ENCODE results near the gene XPC.
"Not testable (repeated sequence)": the region's sequence is repeated elsewhere in the genome, so short reads cannot be mapped to it uniquely, and the experiment has no call there.

Gene XPC

DNA sequence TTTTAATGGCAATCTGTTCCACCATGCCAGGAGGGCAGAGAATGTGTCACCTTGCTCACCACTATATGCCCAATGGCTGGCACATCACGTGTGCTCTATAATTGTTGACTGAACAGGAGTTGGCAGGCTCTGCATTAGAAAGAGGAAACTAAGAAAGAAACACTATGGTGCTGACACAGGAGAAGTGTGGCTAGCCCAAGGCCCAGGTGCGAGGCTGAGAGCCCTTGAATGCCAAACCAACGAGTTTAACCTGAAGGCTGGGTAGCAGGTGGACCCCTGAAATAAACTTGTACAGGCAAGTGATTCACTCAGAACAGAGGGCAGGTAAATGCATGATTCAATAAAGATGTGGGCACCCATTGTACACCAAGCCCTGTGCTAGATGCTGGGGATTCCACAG lies 56.1 kb downstream of the XPC start:
- TF ChIP-seq, protein P1, sequence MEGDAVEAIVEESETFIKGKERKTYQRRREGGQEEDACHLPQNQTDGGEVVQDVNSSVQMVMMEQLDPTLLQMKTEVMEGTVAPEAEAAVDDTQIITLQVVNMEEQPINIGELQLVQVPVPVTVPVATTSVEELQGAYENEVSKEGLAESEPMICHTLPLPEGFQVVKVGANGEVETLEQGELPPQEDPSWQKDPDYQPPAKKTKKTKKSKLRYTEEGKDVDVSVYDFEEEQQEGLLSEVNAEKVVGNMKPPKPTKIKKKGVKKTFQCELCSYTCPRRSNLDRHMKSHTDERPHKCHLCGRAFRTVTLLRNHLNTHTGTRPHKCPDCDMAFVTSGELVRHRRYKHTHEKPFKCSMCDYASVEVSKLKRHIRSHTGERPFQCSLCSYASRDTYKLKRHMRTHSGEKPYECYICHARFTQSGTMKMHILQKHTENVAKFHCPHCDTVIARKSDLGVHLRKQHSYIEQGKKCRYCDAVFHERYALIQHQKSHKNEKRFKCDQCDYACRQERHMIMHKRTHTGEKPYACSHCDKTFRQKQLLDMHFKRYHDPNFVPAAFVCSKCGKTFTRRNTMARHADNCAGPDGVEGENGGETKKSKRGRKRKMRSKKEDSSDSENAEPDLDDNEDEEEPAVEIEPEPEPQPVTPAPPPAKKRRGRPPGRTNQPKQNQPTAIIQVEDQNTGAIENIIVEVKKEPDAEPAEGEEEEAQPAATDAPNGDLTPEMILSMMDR (conservative IDR thresholded peaks at IDR 0.05), result no peak
- no peak for TF ChIP-seq ZFX (IDR thresholded peaks at IDR 0.05)
- peak overlapping the region; percentile 33 for H3K27ac ChIP-seq

DNA sequence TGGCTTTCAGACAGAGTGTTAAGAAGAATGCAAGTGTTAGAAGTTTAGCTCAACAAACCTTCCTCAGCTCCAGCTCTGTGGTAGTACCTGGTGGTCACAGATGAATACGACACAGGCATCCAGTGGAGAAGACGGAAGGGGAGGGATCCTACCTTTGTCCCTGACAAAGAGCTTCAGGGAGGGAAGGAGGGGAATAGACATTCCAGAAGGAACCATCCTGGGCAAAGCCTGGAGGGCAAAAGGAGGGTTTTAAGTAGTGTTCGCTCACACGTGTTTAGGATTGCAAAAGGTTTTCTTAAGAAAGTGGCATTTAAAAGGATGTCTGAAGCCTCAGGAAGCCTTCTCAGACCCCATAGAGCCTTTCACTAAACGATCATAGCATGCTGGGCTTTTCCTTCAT lies 56.5 kb downstream of the XPC start:
- no peak for TF ChIP-seq ZFX (IDR thresholded peaks at IDR 0.05)
- TF ChIP-seq, protein P1 (conservative IDR thresholded peaks at IDR 0.05), result no peak
- H3K27ac ChIP-seq, result no peak overlapping the region

DNA sequence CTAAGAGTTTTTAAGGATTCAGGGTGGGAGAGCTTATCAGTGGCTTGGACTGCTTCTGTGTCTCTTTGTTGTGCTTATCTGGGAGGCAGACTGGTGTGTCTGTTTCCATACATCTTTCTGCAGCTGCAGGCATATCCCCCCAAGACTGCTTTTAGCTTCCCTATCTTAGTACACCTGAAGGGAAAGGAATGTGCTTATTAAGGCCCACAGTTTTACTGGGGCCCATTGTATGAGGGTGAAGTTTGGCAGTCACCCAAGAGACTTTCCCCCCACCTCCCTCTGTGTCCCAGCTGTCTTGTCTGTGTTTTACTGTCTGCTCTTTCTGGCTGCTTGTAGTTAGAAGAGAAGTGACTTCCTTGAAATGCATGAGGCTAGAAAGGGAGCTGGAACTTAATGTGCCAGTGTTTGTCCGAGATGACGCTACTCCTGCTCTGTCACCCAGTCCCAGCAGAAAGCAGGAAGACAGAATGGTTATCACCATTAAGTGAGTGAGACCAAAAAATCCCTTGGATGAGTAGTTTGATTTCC lies 57.4 kb downstream of the XPC start:
- H3K27ac ChIP-seq, result not testable (repeated sequence)

DNA sequence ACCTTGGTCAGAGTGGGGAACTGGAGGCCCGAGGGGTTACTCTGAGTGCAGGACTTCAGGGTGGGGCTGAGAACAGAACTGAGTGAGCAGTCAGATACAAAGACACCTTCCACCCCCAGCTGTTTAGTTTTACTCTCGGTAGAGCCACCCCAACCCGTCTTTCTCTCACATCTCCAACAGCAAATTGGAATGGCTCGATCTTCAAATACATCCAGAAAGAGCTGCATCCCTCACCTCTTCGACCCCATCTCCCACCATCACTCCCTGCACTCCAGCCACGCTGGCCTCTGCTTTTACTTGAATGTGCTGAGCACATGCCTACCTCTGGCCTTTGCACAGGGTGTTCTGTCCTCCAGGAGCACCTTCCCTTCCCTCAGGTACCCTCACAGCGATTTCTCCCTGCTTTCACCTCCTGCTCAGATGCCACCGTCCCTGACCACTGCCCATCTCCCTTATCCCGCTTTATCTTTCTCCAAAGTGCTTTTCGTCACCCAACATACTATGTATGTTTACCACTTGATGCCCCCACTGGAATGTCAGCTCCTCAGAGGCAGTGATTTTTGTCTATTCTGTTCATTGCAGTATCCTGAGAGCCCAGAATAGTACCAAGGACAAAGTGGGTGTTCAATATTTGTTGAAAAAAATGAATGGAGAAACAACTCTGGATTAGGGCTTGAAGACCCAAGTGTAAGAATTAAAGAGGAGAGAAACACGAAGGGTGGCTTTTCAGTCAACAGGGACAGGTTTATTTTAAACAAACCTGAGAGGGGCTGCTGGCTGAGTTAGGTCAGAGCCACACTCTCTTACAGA lies 58.1 kb downstream of the XPC start:
- TF ChIP-seq, protein P1 (conservative IDR thresholded peaks at IDR 0.05), result no peak
- TF ChIP-seq ZFX (IDR thresholded peaks at IDR 0.05), result no peak
- H3K27ac ChIP-seq, result peak overlapping the region; percentile 91

DNA sequence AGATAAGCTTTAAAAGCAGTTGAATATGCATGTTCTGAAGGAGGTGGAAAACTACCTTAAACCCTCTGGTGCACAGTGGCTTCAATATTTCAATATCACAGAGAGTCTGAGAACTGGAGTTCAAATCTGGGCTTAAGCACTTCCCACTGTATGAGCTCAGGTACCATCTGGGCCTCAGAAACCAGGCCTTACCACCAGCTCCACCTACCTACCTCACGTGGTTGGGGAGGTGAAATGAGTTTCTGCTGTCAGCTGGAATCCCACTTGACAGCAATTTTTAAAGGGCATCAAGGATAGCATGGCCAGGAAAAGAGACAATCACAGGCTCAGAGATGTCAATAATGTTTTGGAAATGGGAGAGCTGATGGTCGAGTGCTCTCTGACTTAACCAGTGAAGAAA lies 58.8 kb downstream of the XPC start:
- peak overlapping the region; percentile 91 for H3K27ac ChIP-seq
- TF ChIP-seq ZFX (IDR thresholded peaks at IDR 0.05), result no peak
- TF ChIP-seq, protein P1 (conservative IDR thresholded peaks at IDR 0.05), result no peak

DNA sequence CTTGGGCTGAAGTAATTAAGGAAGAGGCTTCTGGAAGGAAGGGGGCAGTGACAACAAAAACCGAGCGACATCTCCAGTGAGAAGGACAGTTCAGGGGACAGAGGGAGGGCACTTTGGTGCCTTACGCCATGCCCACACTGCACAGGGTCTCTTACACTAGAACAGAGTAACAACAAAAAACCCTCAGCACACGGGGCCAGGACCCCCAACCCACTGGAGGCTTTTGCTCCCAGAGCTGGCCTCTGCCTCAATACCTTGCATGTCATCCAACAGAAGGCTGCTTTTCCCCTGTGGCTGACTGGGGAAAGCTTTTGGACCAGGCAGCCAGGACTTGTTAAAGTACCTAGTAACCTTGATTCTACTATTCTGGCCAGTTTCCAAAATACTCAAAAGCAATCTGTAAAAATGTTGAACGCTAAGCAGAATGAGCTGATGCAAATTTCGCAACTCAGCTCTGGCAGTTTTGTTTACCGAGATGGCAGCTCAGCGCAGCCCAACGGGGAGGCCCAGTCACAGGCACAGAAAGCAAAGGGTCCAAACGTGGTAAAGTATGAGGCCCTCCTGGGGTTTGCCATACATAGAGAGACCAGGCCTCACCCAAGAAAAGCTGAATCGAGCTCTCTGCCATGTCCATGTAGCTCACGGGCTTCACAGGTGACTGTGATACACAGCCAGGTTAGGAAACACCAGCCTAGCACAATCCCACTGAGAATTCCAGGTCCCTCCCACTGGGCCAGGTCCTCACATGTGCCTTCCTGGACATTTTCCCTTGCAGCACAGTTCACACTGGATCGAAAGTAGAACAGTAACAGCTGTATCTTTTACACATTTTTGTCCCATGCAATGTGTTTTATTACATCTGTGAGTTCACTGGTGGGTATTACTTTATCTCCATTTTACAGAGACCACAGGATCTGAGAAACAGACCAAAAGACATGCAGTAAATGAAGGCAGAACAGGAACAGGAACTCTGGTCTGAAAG lies 59.7 kb downstream of the XPC start:
- peak overlapping the region; percentile 91 for H3K27ac ChIP-seq

DNA sequence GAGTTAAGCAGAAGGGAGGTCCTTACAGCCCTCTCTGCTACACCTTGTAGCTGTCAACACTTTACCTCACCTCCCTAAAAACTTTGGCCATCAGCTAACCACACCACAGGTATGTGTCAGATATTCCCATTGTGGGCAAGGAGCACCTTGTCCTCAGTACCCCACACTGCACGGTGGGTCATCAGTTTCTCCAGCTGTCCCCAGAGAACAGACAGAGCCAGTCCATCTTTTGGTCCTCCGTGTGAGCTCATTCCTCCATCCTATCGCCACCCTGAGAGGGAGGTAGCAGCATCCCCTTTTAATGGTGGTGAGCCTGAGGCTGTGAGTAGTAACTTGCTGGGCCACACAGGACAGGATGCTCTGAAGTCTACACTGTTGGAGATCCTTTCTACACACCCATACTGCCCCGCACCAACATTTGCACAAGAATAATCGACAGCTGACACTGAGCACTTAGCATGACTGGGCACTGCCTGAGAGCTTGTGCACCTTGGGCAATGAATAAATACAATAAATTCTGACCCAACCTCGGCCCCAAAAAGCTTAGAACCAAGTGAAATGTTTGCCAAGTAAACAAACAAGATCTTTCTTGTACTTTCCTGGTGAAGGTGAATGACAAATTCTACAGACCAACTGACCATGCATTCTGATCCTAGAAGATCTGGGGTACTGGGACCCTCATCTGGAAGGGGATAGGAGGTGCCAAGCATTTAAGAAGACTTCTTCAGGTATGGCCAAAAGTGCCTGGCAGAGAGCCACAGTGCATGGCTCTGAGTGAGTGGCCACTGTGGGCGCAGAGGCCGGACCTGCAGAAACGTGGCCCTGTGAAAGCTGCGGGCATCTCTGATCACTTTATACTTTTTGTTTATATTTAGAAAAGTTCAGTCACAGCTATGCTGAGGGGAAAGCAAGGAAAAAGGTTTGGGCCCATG lies 60.7 kb downstream of the XPC start:
- H3K27ac ChIP-seq, result peak overlapping the region; percentile 91
- TF ChIP-seq ZFX (IDR thresholded peaks at IDR 0.05), result no peak
- TF ChIP-seq, protein P1 (conservative IDR thresholded peaks at IDR 0.05), result no peak

More for the DNA sequence above, 59.7 kb downstream of the XPC start:
- no peak for TF ChIP-seq ZFX (IDR thresholded peaks at IDR 0.05)

Measured in C4-2B (cell line).